Muscle layer of colon (tissue), 2 donors: ENCODE results near the gene CYTH3.
"Not testable (repeated sequence)": the region's sequence is repeated elsewhere in the genome, so short reads cannot be mapped to it uniquely, and the experiment has no call there.

Experiments
- H3K27ac ChIP-seq: one replicate; pipeline ENCODE4 v1.7.0; 2013; ENCODE audit warnings: low read depth, mild to moderate bottlenecking, low read length, moderate library complexity
- H3K27me3 ChIP-seq, 2 donors: one replicate each; pipeline ENCODE4 v1.7.0; 2013; ENCODE audit warnings: low read length in 2 of 2, mild to moderate bottlenecking in 2 of 2; ENCODE audit not compliant: insufficient read depth in 2 of 2, control insufficient read depth in 1 of 2
- H3K36me3 ChIP-seq: one replicate; pipeline ENCODE4 v1.7.0; 2013; ENCODE audit warnings: mild to moderate bottlenecking, low read length; ENCODE audit not compliant: insufficient read depth
- H3K4me1 ChIP-seq: one replicate; pipeline ENCODE4 v1.7.0; 2013; ENCODE audit warnings: mild to moderate bottlenecking, low read length; ENCODE audit not compliant: insufficient read depth
- H3K4me3 ChIP-seq, 2 donors: one replicate each; pipeline ENCODE4 v1.7.0; 2013; ENCODE audit warnings: low read length in 2 of 2, low read depth in 1 of 2, mild to moderate bottlenecking in 1 of 2, moderate library complexity in 1 of 2
- H3K9ac ChIP-seq: one replicate; pipeline ENCODE4 v1.7.0; 2013; ENCODE audit warnings: low read length
- H3K9me3 ChIP-seq: one replicate; pipeline ENCODE4 v1.7.0; 2013; ENCODE audit warnings: mild to moderate bottlenecking, low read length
- donor health status: abdominal sarcoma.
- donor health status: Adenocarcinoma of cecum.

Gene CYTH3

DNA sequence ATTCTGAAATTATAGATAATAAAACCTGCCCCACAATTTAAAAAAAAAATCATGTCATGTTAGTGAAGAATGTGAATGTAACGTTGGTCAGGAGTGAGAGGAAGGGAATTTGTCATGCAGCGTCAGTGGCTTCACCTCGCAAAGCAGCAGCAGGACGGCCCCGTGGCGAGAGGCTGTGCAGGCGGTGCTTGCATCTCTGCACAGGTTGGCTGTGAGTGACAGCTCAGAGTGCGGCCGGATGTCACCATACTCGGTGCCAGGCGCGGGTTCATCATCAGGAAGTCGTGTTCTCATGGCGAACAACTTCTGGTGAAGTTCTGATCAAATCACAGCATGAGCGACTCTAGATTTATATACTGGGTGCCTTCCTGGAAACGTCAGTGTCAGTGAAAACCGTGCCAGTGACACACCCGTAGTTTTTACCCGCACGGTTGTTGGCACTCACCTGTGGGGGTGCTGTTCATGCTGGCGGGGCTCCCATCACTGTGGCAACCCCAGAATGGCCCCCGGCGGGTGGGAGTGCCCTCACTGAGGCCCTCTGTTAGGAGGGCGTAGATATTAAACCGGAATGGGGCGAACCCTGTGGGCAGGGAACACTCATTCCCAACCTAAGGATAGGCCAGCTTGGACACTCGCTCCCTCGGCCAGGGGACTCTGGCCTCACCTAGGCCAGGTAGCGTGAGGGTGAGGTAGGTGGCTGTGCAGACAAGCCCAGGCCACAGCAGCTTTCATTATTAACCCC is 120.3 kb downstream of the CYTH3 start:
- Histone ChIP-seq H3K9me3 (no peaks in the 10 kb centered on the region), H3K4me1 (peaks cover 7% of the 10 kb centered on the region), H3K27ac (no peak overlapping the region), H3K36me3 (peaks cover 71% of the 10 kb centered on the region), H3K4me3 (no peak overlapping the region), H3K9ac (no peak overlapping the region), H3K27me3 (no peaks in the 10 kb centered on the region)

DNA sequence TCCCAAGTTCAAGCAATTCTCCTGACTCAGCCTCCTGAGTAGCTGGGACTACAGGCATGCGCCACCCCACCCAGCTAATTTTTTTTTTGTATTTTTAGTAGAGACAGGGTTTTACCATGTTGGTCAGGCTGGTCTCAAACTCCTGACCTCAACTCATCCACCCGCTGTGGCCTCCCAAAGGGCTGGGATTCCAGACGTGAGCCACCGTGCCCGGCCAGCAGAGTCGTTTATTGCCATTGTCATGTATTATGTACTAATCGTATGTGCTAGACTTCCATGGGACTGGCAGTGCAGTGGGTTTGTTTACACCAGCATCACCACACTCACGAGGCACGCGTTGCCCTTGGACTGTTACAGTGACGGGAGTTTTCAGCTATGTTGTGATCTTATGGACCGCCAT is 120.9 kb downstream of the CYTH3 start:
- not testable (repeated sequence) for H3K9ac ChIP-seq, H3K4me1 ChIP-seq, H3K27me3 ChIP-seq, H3K9me3 ChIP-seq, H3K27ac ChIP-seq, H3K4me3 ChIP-seq
- peaks cover 72% of the 10 kb centered on the region for H3K36me3 ChIP-seq

DNA sequence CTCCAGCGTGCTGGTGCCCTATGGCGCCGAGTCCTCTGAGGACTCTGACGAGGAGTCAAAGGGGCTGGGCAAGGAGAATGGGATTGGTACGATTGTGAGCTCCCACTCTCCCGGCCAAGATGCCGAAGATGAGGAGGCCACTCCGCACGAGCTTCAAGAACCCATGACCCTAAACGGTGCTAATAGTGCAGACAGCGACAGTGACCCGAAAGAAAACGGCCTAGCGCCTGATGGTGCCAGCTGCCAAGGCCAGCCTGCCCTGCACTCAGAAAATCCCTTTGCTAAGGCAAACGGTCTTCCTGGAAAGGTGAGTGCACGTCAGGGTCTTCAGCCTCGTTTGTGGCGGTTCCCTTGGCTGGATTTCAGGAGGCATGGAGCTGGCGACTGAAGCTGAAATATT is 122.4 kb downstream of the CYTH3 start:
- Histone ChIP-seq H3K4me1 (peaks cover 7% of the 10 kb centered on the region), H3K27ac (no peak overlapping the region), H3K4me3 (no peak overlapping the region), H3K9me3 (no peaks in the 10 kb centered on the region), H3K36me3 (peaks cover 79% of the 10 kb centered on the region), H3K27me3 (no peaks in the 10 kb centered on the region), H3K9ac (no peak overlapping the region)

DNA sequence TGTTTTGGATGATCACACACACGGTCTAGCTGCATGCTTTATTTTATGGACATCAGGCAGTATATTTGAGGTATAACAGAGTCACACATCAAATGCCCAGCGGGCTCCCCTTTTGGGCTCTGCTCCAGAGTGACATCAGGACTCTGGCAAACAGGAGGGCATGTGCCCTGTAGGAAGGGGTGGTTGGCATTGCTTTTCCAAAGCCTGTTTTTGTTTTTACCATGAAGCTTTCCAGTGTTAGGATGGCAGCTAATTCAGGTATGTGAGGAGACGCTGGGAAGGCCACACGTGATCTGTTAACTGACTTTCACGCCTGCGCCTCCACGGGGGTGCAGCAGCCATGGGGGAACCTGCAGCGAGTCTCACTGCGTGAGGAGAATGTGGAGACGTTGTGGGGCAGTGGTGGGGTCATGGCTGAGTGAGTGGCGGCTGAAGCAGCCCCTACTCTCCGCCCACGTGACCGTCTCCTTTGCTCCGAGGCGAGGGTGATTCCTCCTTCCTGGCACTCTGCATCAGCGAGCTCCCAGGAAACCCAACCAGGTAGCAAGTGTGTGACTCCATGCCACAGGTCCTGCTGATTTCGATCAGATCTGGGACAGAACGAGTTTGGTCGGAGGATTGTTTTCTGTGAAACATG is 123.6 kb downstream of the CYTH3 start:
- Histone ChIP-seq H3K36me3 (peaks cover 86% of the 10 kb centered on the region), H3K27ac (peak overlapping the region; percentile 35), H3K27me3 (no peaks in the 10 kb centered on the region), H3K4me3 (peak overlapping the region in 1 of 2 donors; percentile 28), H3K9ac (no peak overlapping the region), H3K4me1 (peaks cover 7% of the 10 kb centered on the region), H3K9me3 (no peaks in the 10 kb centered on the region)

DNA sequence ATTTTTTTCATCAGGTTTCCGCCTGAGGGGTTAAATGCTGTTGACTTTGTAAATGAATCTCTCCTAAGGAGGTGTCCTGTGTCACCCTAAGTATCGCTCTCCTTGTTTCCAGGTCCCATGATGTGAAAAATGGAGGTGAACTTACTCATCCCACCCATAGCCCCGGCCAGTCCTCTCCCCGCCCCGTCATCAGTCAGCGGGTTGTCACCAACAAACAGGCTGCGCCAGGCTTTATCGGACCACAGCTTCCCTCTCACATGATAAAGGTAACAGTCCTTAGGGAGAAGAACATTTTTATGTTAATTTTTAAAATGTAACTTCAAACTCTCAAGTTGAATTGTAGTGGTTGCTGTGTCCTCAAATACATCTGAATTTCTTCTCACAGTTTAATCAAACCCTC is 124.8 kb downstream of the CYTH3 start:
- peaks cover 7% of the 10 kb centered on the region for H3K4me1 ChIP-seq
- no peaks in the 10 kb centered on the region for H3K9me3 ChIP-seq
- H3K27ac ChIP-seq = no peak overlapping the region
- H3K4me3 ChIP-seq = no peak overlapping the region
- H3K36me3 ChIP-seq = peaks cover 90% of the 10 kb centered on the region
- H3K9ac ChIP-seq = no peak overlapping the region
- no peaks in the 10 kb centered on the region for H3K27me3 ChIP-seq

DNA sequence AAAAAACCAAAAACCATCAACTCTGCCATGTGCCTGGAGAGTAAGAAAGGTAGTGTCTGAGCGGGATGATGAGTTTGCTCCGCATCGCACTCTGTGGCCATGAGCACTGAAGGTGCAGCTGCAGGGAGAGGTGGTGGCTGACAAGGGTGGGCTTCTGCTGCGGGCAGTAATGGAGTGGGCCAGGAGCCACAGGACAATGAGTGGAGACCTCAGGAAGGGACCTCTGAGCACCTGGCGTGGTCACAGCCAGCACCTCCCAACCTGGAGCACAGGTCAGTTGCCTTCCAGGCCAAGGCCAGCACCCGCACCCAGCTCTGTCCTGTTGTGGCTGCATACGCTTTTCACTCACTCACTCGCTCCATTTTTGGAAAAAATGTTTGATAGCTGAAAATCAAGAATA is 125.8 kb downstream of the CYTH3 start:
- Histone ChIP-seq H3K36me3 (peaks cover 81% of the 10 kb centered on the region), H3K4me3 (no peak overlapping the region), H3K9ac (no peak overlapping the region), H3K9me3 (no peaks in the 10 kb centered on the region), H3K27me3 (no peaks in the 10 kb centered on the region), H3K27ac (no peak overlapping the region), H3K4me1 (peaks cover 7% of the 10 kb centered on the region)

DNA sequence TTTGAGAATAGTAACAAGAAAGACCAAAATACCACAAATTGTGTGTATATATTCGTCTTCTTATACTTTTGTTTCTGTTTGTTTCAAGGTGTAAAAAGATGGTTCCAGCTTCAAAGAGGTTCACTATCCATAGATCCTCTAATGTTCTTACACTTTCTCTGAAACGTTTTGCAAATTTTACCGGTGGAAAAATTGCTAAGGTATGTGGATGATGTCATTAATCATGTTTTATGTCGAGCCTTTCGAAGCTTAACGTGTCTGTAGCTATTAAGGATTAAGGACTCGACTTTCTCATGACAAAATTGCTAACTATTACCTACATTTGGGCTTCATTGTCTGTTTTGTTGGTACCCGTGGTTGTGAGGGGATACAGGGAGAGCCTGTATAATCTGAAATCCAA is 128.4 kb downstream of the CYTH3 start:
- H3K9ac ChIP-seq = no peak overlapping the region
- H3K9me3 ChIP-seq = no peaks in the 10 kb centered on the region
- peaks cover 1% of the 10 kb centered on the region for H3K4me1 ChIP-seq
- no peaks in the 10 kb centered on the region for H3K27me3 ChIP-seq
- peaks cover 73% of the 10 kb centered on the region for H3K36me3 ChIP-seq
- H3K4me3 ChIP-seq = no peak overlapping the region
- no peak overlapping the region for H3K27ac ChIP-seq

DNA sequence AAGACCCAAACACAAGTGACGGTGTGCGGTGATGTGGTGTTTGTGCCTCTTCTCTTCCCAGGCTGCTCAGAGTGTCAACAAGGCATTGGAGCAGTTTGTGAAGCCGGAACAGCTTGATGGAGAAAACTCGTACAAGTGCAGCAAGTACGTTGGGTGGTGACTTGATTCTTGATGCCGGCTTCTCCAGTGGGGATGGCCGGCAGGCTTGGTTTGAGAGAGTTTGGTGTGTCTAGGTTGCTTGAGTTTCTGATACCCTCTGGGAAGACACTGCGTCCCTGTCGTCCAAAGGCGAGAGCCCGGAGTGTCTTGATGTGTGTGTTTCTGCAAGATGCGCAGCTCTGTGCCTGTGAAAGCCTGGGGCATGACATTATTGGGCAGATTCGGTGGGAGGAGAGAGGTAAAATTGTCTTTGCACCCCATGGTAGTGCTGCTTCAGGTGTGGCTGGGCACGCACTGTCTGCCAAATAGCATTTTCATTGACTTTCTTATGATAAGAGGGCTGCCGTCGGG is 129.5 kb downstream of the CYTH3 start:
- no peak overlapping the region for H3K9ac ChIP-seq
- no peak overlapping the region for H3K4me3 ChIP-seq
- no peaks in the 10 kb centered on the region for H3K9me3 ChIP-seq
- no peaks in the 10 kb centered on the region for H3K27me3 ChIP-seq
- peaks cover 65% of the 10 kb centered on the region for H3K36me3 ChIP-seq
- H3K27ac ChIP-seq = no peak overlapping the region
- no peaks in the 10 kb centered on the region for H3K4me1 ChIP-seq

DNA sequence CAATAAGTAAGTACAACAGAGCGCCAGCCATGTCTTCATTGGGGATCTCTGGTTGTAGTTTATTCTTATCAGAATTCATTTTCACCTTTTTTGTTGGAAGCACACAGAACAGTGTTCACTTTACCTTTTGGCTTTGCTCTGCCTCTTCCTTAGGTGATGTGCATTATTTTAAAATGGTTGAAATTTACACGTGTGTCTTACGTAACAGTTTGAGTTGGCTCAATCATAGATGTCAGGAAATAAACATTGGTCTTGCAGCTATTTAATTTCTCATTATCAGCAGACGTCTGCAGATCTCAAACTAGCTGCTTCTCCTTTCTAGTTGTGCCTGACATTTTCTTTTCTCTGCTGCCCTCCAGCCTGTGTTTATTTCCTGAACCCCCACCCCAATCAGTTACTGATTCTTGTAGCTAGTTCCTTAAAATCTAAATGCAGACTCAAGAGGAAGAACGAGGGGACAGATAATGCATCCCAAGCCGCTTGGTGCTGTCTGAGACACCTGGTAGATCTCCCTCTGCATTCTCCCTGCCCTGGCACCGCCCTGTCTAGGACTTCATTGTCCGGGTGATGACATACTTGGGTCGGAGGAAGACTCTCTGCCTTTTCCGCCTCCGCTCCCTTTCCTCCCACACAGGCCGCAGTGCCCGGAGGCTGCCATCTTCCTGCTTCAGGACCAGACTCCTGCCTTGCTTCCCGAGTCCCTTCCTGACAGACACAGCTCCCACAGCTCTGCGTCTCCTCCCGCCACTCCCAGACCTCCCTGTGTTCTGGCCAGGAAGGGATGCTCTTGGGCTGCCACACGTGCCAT is 133.0 kb downstream of the CYTH3 start:
- Histone ChIP-seq H3K9ac (no peak overlapping the region), H3K4me3 (no peak overlapping the region), H3K36me3 (peaks cover 31% of the 10 kb centered on the region), H3K27me3 (no peaks in the 10 kb centered on the region), H3K9me3 (no peaks in the 10 kb centered on the region), H3K4me1 (no peaks in the 10 kb centered on the region), H3K27ac (no peak overlapping the region)

DNA sequence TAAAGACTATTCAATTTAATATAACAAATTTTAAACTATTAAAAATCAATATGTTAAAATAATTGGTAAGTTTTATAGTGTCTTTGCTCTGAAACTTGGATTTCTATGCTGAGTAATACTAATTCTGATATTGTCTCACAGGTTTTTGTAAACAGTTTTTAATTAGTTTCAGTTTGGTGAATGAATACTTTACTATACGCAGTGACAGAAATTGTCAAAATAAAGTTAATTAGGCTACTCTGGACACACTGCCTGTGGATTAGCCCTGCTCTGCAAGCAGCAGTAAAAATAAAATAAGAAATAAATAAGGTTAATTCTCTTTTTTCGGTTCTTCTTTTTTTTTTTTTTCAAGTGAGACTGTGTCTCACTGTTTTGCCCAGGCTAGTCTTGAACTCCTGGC is 135.9 kb downstream of the CYTH3 start:
- no peaks in the 10 kb centered on the region for H3K27me3 ChIP-seq
- H3K9ac ChIP-seq = no peak overlapping the region
- H3K27ac ChIP-seq = no peak overlapping the region
- H3K9me3 ChIP-seq = no peaks in the 10 kb centered on the region
- H3K36me3 ChIP-seq = peaks cover 23% of the 10 kb centered on the region
- H3K4me3 ChIP-seq = no peak overlapping the region
- H3K4me1 ChIP-seq = no peaks in the 10 kb centered on the region

DNA sequence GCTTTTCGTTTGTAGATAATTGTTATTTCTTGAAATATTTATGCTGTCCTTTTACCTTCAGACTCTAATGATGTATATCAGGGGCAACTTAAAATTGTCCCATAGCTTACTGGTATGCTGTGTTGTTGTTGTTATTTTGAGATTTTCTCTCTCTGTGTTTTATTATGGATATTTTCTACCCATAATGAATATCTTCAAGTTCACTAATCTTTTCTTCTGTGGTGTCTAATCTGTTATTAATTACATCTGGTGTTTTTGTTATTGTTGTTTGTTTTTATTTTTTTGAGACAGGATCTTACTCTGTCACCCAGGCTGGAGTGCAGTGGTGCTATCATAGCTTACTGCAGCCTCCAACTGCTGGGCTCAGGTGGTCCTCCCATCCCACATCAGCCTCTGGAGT is 139.2 kb downstream of the CYTH3 start:
- Histone ChIP-seq H3K4me3 (no peak overlapping the region), H3K36me3 (peaks cover 17% of the 10 kb centered on the region)

More for the DNA sequence above, 139.2 kb downstream of the CYTH3 start:
- Histone ChIP-seq H3K4me1 (no peaks in the 10 kb centered on the region), H3K9ac (no peak overlapping the region), H3K9me3 (no peaks in the 10 kb centered on the region), H3K27ac (no peak overlapping the region), H3K27me3 (no peaks in the 10 kb centered on the region)
